HepG2 (cell line): ENCODE measurements around the gene CDH23. TPM values are rescaled to one million over a fixed set of nuclear protein-coding genes. Genes with fewer than 3 reads are reported as not detected.

Experiments
- ATAC-seq: fragments of 200-7000 bp; cut with Tn5 transposase; 3 replicates; pipeline ENCODE4 v1.9.1; 2020; ENCODE audit warnings: mild to moderate bottlenecking, moderate library complexity
- BruUV-seq: library from RNA; stranded (reverse); fragments of 400-500 nt; replicated peaks from 2 replicates; lab custom pipeline; 2021; lab: Mats Ljungman, UMichigan
- CTCF ChIA-PET: fragments of 300-600 bp; formaldehyde crosslinking; extraction: SDS; loops from one replicate; lab custom pipeline; 2021; ENCODE audit warnings: low total read pairs, inconsistent platforms, low intra/inter-chr PET ratio; lab: Yijun Ruan, JAX
- POLR2A ChIA-PET: fragments of 350-600 bp; sonication (Branson Sonifier 250); formaldehyde crosslinking; loops from one replicate; lab custom pipeline; 2020; ENCODE audit warnings: antibody characterized with exemption, inconsistent platforms; lab: Yijun Ruan, JAX
- DNase-seq: peaks from one replicate; pipeline ENCODE4 v3.0.0-alpha.2; 2015; ENCODE audit warnings: low spot score
- FAIRE-seq: peaks from 3 replicates; lab custom pipeline; 2011; peaks lifted over from hg19 to GRCh38; lab: Jason Lieb, UNC
- H2AFZ ChIP-seq: one replicate; pipeline ENCODE4 v1.6.1; 2011; ENCODE audit warnings: low read length, inconsistent platforms
- H3K27ac ChIP-seq: fragments of 300-600 bp; 3 replicates; pipeline ENCODE4 v1.8.0; 2011; ENCODE audit warnings: mixed run types, mild to moderate bottlenecking, mixed read lengths, low read length, inconsistent platforms; ENCODE audit not compliant: insufficient read depth; ENCODE audit errors: extremely low read length
- H3K27me3 ChIP-seq, 2 experiments: fragments of 200-600 bp in 1 of 2; 2 replicates in 1 of 2; 3 replicates in 1 of 2; pipeline versions ENCODE4 v1.6.0 to v1.8.0; 2011; ENCODE audit warnings: low read length in 2 of 2, mild to moderate bottlenecking in 2 of 2, moderate library complexity in 2 of 2, inconsistent platforms in 1 of 2; ENCODE audit not compliant: insufficient read depth in 2 of 2, control insufficient read depth in 1 of 2
- H3K36me3 ChIP-seq, 2 experiments: fragments of 200-600 bp in 1 of 2; replicated peaks in 1 of 2; 2 replicates in 1 of 2; 3 replicates in 1 of 2; pipeline versions ENCODE4 v1.5.1 to v1.8.0; 2011; ENCODE audit warnings: low read length in 2 of 2, inconsistent platforms in 1 of 2; ENCODE audit not compliant: insufficient read depth in 2 of 2, control insufficient read depth in 1 of 2
- H3K4me1 ChIP-seq: 2 replicates; pipeline ENCODE4 v1.5.1; 2012; ENCODE audit warnings: low read length, inconsistent platforms; ENCODE audit not compliant: insufficient read depth
- H3K4me2 ChIP-seq: 2 replicates; pipeline ENCODE4 v1.6.0; 2011; ENCODE audit warnings: low read depth, low read length, inconsistent platforms
- H3K4me3 ChIP-seq, 3 experiments: fragments of 200-600 bp in 1 of 3; sonication (generic), shearing (Covaris generic) in 1 of 3; replicated peaks in 1 of 3; 2 replicates each; pipeline ENCODE4 v1.5.1; 2011 to 2016; ENCODE audit warnings: low read length in 3 of 3, inconsistent platforms in 2 of 3, low read depth in 2 of 3, mild to moderate bottlenecking in 2 of 3, control low read depth in 1 of 3, mixed read lengths in 1 of 3; ENCODE audit not compliant: insufficient read depth in 1 of 3
- H3K79me2 ChIP-seq: one replicate; pipeline ENCODE4 v1.6.1; 2011; ENCODE audit warnings: low read length, inconsistent platforms; ENCODE audit not compliant: insufficient read depth
- H3K9ac ChIP-seq: 2 replicates; pipeline ENCODE4 v1.6.0; 2011; ENCODE audit warnings: mild to moderate bottlenecking, low read depth, low read length, inconsistent platforms; ENCODE audit not compliant: insufficient read depth
- H3K9me3 ChIP-seq: 2 replicates; pipeline ENCODE4 v1.5.1; 2012; ENCODE audit warnings: mild to moderate bottlenecking, low read length
- H4K20me1 ChIP-seq: 2 replicates; pipeline ENCODE4 v1.6.0; 2011; ENCODE audit warnings: inconsistent platforms, mild to moderate bottlenecking, low read length, moderate library complexity; ENCODE audit not compliant: insufficient read depth
- HDAC1 ChIP-seq: sonication (generic); formaldehyde crosslinking; IDR thresholded peaks from 2 replicates; pipeline ENCODE4 v1.5.1; 2020; ENCODE audit warnings: mild to moderate bottlenecking, missing genetic modification reagents
- HNRNPK ChIP-seq: fragments of 200-400 bp; formaldehyde crosslinking; IDR thresholded peaks from 2 replicates; pipeline ENCODE4 v1.6.1; 2018; ENCODE audit warnings: low read length, low read depth, moderate library complexity, mild to moderate bottlenecking; ENCODE audit not compliant: poor library complexity, severe bottlenecking
- TFDP1 ChIP-seq: IDR thresholded peaks from 2 replicates; pipeline ENCODE4 v1.6.1; 2016; ENCODE audit warnings: missing compliant biosample characterization, missing genetic modification reagents, borderline replicate concordance
- ZBTB42 ChIP-seq: sonication (generic); formaldehyde crosslinking; IDR thresholded peaks from 2 replicates; pipeline ENCODE4 v1.5.0; 2020; ENCODE audit warnings: mild to moderate bottlenecking, missing genetic modification reagents
- ZBTB44 ChIP-seq: sonication (generic); formaldehyde crosslinking; IDR thresholded peaks from 2 replicates; pipeline ENCODE4 v1.4.0; 2020; ENCODE audit warnings: missing genetic modification reagents
- ZNF121 ChIP-seq: sonication (generic); formaldehyde crosslinking; IDR thresholded peaks from 2 replicates; pipeline ENCODE4 v1.5.0; 2020; ENCODE audit warnings: mild to moderate bottlenecking, missing genetic modification reagents
- ZNF691 ChIP-seq: sonication (generic); formaldehyde crosslinking; IDR thresholded peaks from 2 replicates; pipeline ENCODE4 v1.4.0; 2020; ENCODE audit warnings: missing genetic modification reagents, low read depth, mild to moderate bottlenecking, borderline replicate concordance
- ZNF768 ChIP-seq: sonication (generic); formaldehyde crosslinking; IDR thresholded peaks from 2 replicates; pipeline ENCODE4 v1.4.0; 2020; ENCODE audit warnings: missing genetic modification reagents
- WGBS: methylation state at CpG from one replicate; pipeline ENCODE4 v1.1.6; 2017; ENCODE audit warnings: low lambda C conversion rate; 5-methylcytosine and 5-hydroxymethylcytosine counted together
- in situ Hi-C: cut with HindIII; loops from 2 replicates; pipeline ENCODE4 v1.10.0; 2017; ENCODE audit warnings: low pct_unique_long_range_greater_than_20kb; ENCODE audit not compliant: extremely low pct_ligation_motif_present
- intact Hi-C: fragments of 100-400 bp; cut with micrococcal nuclease; formaldehyde crosslinking; loops from one replicate; pipeline ENCODE4 v1.10.0; 2022; ENCODE audit not compliant: unreplicated experiment
- polyA plus RNA-seq, 8 experiments: library from polyadenylated mRNA; depleted of rRNA in 3 of 8; stranded (reverse) in 7 of 8; unstranded in 1 of 8; fragments of >200 nt; fragmentation: Illumina TruSeq in 4 of 8; extraction: Trizol in 4 of 8; gene quantifications; 2 replicates each; pipeline versions ENCODE4 v1.2.1 to v1.2.3, GENCODE V29; 2011 to 2016; ENCODE audit warnings: low read depth in 4 of 8, missing spikeins in 1 of 8, mixed read lengths in 1 of 8; ENCODE audit not compliant: insufficient read depth in 1 of 8
- total RNA-seq, 5 experiments: library from RNA; depleted of rRNA; stranded (reverse); fragments of >200 nt; fragmentation: Illumina TruSeq; extraction: Trizol; gene quantifications; 2 replicates each; pipeline ENCODE4 v1.2.3, GENCODE V29; 2016; ENCODE audit warnings: low read depth in 1 of 5

The CDH23 gene
- total and polyA plus RNA-seq, 2 of the 13 experiments (the other 11 are each of a cell fraction or from before 2014, with no cell fraction given): 0.13 TPM; not detected in 1

GRCh38 chr10:71663311-71663710 lies 266.6 kb downstream of the CDH23 start:
- peaks cover 15% of the 10 kb centered on the region for H3K4me1 ChIP-seq
- POLR2A ChIA-PET: no interaction called here
- CTCF ChIA-PET: no interaction called here
- in situ Hi-C loops (no loop called here), intact Hi-C loops (no loop called here)
- ATAC-seq: no peak
- no TSS peak for BruUV-seq
- H3K4me3 ChIP-seq: no peak overlapping the region
- H3K9me3 ChIP-seq: no peaks in the 10 kb centered on the region
- H3K27me3 ChIP-seq: peaks cover 0 to 5% of the 10 kb centered on the region in 2 experiments; a peak in 2 of 5 replicates
- no peak overlapping the region for H3K27ac ChIP-seq
- FAIRE-seq: no peak
- no peak for DNase-seq
- no peak overlapping the region for H3K4me2 ChIP-seq
- H4K20me1 ChIP-seq: no peaks in the 10 kb centered on the region
- 11% methylated on average over 7 of the region's 7 CpGs for WGBS
- H2AFZ ChIP-seq: no peak overlapping the region
- H3K36me3 ChIP-seq: no peaks in the 10 kb centered on the region
- no peak overlapping the region for H3K9ac ChIP-seq
- H3K79me2 ChIP-seq: no peaks in the 10 kb centered on the region
- TF ChIP-seq ZBTB42 (no peak), ZNF121 (CRISPR knock-in tag) (0 out of 2 replicates have a peak, but pooled peaks have one; percentile 12), ZNF768 (CRISPR knock-in tag) (peak; percentile 63)

GRCh38 chr10:71664585-71664984 lies 267.9 kb downstream of the CDH23 start:
- DNase-seq: no peak
- Histone ChIP-seq H3K27ac (no peak overlapping the region), H3K4me3 (no peak overlapping the region), H4K20me1 (no peaks in the 10 kb centered on the region), H3K9ac (no peak overlapping the region), H3K27me3 (peaks cover 4 to 5% of the 10 kb centered on the region in 2 experiments; a peak in 2 of 5 replicates), H2AFZ (no peak overlapping the region), H3K79me2 (no peaks in the 10 kb centered on the region), H3K36me3 (no peaks in the 10 kb centered on the region), H3K9me3 (no peaks in the 10 kb centered on the region), H3K4me1 (peaks cover 2% of the 10 kb centered on the region), H3K4me2 (no peak overlapping the region)
- no TSS peak for BruUV-seq
- no peak for TF ChIP-seq ZNF691 (CRISPR knock-in tag)
- no peak for TF ChIP-seq HDAC1 (CRISPR knock-in tag)
- TF ChIP-seq HNRNPK: peak; percentile 50
- no peak for TF ChIP-seq ZBTB44 (CRISPR knock-in tag)
- TF ChIP-seq TFDP1 (CRISPR knock-in tag): no peak
- FAIRE-seq: no peak
- POLR2A ChIA-PET: no interaction called here
- intact Hi-C loops: no loop called here
- ATAC-seq: no peak
- WGBS: 0% methylated on average over 2 of the region's 2 CpGs
- in situ Hi-C loops: no loop called here
- CTCF ChIA-PET: no interaction called here
